ENCODE data around the gene BIRC2. TPM values are rescaled to one million over a fixed set of nuclear protein-coding genes. Genes with fewer than 3 reads are reported as not detected.

The BIRC2 gene
- total RNA-seq, 2 experiments from 2014 or later, result 31.6 to 33.7 TPM

- POLR2A ChIA-PET, result no interaction called here
Observed at GRCh38 chr11:102390667-102391465, 43.9 kb downstream of the BIRC2 start.

GRCh38 chr11:102391549-102392237, 44.7 kb downstream of the BIRC2 start:
- ChIA-PET CTCF (interaction anchor here (0.7 to 2.1 kb wide), 6 partner anchors 31 to 274 kb away, joined by 3 to 10 read pairs (median 4); no protein-coding TSS in a partner anchor), POLR2A (no interaction called here)

More at GRCh38 chr11:102390667-102391465, 43.9 kb downstream of the BIRC2 start:
- CTCF ChIA-PET, result interaction anchor here (0.7 to 2.1 kb wide), 22 partner anchors 9 to 275 kb away, joined by 3 to 10 read pairs (median 4); no protein-coding TSS in a partner anchor

DNA sequence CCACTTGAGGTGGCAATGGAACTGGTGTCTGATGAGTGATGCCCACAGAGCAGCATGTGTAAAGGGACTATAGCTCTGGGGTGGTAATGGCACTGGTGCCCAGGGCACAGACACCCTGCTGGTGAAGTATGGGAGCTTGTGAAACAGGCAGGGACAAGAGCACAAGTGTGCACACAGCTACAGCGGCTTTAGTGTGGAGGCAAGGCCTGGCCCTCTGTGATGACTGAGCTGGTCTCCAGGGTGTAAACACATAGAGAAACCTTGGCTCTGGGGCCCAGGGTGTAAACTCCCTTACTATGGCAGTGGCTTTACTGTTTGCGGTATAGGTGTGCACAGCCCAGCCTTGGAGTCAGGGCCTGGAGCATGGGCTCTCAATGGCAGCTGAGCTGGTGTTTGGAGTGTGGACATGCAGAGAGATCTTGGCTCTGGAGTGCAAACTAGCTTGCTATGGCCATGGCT, 46.3 kb downstream of the BIRC2 start:
- POLR2A ChIA-PET, result no interaction called here
- CTCF ChIA-PET, result interaction anchor here (0.9 kb wide), 1 partner anchor 52 kb away, joined by 3 read pairs; no protein-coding TSS in a partner anchor

DNA sequence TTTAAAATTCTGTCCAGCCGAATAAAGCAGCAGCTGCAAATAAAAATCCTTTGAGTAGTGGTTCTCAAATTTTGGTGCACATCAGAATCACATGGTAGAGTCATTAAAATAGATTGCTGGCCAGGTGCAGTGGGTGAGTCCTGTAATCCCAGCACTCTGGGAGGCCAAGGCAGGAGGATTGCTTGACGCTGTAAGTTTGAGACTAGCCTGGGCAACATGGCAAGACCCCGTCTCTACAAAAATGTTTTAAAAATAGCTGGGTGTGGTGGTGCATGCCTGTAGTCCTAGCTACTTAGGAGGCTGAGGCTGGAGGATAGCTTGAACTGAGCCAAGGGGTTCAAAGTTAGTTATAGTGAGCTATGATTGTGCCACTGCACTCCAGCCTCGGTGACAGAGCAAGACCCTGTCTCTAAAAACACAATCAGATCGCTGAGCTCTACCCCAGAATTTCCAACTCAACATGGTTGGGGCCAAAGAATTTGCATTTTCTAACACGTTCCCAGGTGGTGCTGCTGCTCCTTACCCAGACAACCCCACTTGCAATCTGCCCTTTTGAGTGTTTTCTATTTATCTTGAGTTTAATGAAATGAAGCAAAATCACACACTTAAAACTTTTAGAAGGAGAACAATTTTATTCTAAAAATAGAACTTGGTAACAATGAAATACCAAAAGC, 48.8 kb downstream of the BIRC2 start:
- POLR2A ChIA-PET, result no interaction called here
- CTCF ChIA-PET, result interaction anchor here (1.7 kb wide), 1 partner anchor 100 kb away, joined by 4 read pairs; no protein-coding TSS in a partner anchor

DNA sequence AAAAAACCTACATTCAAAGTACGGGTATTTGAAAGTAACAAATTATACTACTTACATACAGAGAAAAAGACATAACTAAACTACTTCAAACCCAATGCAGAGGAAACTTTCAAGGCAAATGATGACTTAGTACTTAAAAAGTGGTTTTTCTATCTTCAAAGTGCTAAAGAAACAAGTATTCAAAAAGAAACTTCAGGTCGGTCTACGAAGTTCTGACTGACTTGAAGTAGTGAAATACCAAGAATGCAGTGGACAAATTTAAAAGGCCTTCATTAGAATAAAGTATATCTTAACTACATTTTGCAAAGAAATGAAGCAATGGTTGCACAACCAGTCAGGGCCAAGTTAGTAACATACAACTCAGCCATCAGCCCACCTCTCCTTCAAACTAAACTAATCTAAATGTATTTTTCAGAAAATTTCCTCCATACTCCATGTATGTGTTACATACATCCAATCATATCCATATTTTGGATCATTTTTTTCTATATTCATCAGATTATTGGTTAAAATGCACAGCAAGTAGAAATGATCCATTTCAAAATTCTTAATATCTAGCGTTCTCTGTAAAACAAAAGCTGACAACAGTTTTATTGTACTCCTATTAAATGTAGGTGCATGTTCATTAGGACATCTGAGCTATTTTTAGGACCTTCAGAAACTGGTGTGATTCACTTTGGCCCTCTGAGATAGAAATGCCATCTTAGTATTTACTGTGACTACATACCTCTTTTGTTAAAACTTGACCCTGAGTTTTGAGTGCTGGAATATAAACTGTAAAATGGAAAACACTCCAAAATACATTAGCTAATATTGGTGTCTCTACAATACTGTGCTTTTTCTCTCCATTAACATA, 49.9 kb downstream of the BIRC2 start:
- CTCF ChIA-PET, result interaction anchor here (0.6 to 1.7 kb wide), 2 partner anchors 17 to 99 kb away, joined by 3 to 4 read pairs; no protein-coding TSS in a partner anchor
- POLR2A ChIA-PET, result no interaction called here

DNA sequence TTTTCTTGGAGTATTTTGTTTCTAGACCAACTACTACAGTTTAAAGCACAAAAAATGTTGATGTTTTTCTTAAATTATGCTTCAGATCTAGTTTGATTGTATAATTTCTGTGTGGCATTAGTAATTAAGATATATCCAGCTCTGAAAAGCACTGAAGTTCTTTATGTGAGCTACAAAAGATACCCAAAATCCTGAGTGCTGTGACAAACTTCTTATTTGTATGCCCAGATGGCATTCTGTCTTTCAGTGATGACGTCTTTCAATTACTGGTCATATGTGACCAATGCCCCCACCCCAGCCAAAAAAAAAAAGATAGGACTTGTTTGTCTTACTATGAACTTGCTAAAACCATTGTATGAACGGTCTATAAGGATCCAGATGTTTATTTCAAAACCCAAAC, 51.3 kb downstream of the BIRC2 start:
- ChIA-PET POLR2A (no interaction called here), CTCF (interaction anchor here (0.6 kb wide), 1 partner anchor 22 kb away, joined by 3 read pairs; no protein-coding TSS in a partner anchor)

- POLR2A ChIA-PET, result no interaction called here
- CTCF ChIA-PET, result interaction anchor here (1.0 kb wide), 1 partner anchor 9 kb away, joined by 4 read pairs; no protein-coding TSS in a partner anchor
Observed at GRCh38 chr11:102399189-102399588, 52.2 kb downstream of the BIRC2 start.

GRCh38 chr11:102400603-102401002, 53.6 kb downstream of the BIRC2 start:
- ChIA-PET POLR2A (no interaction called here), CTCF (no interaction called here)

DNA sequence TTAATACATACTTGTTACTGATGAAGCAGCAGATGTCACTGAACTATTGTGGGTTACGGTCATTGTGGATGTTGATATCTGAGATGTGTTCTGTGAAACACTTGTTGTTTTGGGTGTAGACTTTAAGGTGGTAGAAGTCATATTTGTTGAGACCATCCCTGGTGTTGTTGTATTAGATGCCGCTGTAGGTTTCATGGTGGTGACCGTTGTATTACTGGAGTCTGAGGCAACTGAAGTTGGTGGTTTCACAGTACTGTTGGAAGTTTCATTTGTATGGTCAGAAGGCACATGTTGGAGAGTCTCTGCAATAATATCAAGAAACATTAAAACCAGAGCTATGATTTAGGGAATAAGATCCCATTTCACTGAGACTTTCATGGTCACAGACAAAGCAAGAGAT, 54.9 kb downstream of the BIRC2 start:
- CTCF ChIA-PET, result interaction anchor here (0.7 kb wide), 1 partner anchor 11 kb away, joined by 4 read pairs; no protein-coding TSS in a partner anchor
- POLR2A ChIA-PET, result no interaction called here

DNA sequence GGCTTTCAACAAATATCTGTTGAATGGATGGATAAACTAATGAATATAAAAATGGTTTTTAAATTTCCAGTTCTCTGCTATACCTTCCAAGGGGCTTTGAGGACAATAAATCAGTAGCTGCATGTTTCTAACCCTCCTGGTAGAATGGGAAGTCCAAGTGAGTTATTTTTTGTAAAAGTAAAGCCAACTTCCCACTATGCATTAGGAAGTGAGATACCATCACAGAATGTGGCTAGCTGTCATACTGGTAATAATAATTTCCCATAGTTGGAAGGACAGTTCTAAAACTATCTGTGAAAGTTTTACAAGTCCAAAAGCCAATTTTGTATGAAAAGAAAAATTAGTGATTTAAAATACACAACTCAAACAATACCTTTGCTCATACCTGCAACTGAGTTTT, 55.5 kb downstream of the BIRC2 start:
- ChIA-PET CTCF (interaction anchor here (1.3 kb wide), 1 partner anchor 12 kb away, joined by 4 read pairs; no protein-coding TSS in a partner anchor), POLR2A (no interaction called here)

- POLR2A ChIA-PET, result no interaction called here
- CTCF ChIA-PET, result no interaction called here
Observed at GRCh38 chr11:102405501-102405900, 58.5 kb downstream of the BIRC2 start.

- ChIA-PET CTCF (interaction anchor here (1.5 kb wide), 1 partner anchor 16 kb away, joined by 6 read pairs; no protein-coding TSS in a partner anchor), POLR2A (no interaction called here)
Observed at GRCh38 chr11:102406099-102406498, 59.1 kb downstream of the BIRC2 start.

DNA sequence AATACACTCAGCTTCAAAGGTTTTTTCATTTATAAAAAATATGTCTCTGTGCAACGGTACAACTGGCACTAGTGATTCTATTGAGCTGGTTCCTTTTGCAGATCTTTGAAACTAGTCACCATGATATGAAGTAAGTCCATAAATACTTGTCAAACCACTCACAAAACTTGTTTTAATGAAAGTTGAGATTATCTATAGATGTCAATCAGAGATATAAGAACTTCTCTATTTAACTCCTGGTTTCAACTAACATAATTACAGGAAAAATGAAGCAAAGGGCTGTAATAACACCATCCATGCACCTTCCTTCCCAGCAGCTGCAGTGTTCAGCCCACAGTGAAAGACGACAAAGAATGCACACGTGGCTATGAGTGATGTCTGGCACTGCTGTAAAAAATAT, 60.9 kb downstream of the BIRC2 start:
- ChIA-PET CTCF (interaction anchor here (0.7 to 1.5 kb wide), 3 partner anchors 18 to 206 kb away, joined by 3 to 6 read pairs (median 3); no protein-coding TSS in a partner anchor), POLR2A (no interaction called here)

DNA sequence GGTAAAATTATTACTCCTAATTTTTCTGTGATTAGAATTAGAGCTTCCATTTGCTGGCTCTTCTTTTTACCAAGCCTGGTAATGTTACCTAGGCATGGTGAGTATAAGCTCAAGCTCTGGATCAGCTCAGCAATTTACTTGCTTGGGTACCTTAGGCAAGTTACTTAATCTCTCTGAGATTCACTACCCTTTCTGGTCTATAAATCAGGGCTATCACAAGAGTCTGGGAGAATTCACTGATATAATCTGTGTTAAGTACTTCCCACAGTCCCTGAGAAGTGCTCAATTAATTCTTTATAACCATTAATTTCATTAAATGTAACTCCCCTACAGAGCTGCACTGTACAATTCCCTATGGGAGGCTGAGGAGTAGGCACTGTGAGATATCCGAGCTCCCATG, 61.3 kb downstream of the BIRC2 start:
- ChIA-PET POLR2A (no interaction called here), CTCF (interaction anchor here (0.7 to 1.0 kb wide), 2 partner anchors 120 to 205 kb away, joined by 3 read pairs; no protein-coding TSS in a partner anchor)

GRCh38 chr11:102410382-102410784, 63.4 kb downstream of the BIRC2 start:
- ChIA-PET CTCF (no interaction called here), POLR2A (no interaction called here)

DNA sequence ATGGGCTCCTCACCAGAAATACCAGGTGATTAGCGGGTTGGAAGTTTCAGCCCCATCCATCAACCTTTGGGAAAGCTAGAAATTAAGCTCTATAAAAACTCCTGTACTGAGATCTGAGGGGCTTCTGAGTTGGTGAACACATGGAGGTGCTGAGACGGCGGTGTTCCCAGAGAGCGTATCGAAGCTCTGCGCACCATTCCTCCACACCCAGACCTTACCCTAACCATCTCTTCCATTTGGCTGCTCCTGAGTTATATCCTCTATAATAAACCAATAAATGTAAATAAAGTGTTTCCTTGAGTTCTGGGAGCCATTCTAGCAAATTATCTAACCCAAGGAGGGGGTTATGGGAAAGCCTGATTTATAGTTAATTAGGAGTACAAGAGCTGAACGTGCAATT, 64.1 kb downstream of the BIRC2 start:
- POLR2A ChIA-PET, result no interaction called here

DNA sequence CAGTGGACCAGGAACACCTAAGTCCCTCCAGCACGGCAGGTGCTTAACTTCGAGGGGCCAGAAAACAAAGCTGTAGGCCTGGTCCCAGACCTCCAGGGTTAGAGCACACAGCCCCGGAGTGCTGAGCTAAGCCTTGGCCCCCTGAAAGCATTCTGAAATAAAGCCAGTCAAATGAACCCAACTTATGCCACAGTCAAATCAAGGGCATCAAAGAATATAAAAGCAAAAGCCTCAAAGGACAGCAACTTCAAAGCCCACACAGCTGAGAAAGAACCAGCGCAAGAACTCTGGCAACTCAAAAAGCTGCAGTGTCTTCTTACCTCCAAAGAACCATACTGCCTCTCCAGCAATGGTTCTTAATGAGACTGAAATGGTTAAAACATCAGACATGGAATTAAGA, 66.5 kb downstream of the BIRC2 start:
- CTCF ChIA-PET, result interaction anchor here (0.8 kb wide), 1 partner anchor 16 kb away, joined by 3 read pairs; no protein-coding TSS in a partner anchor
- POLR2A ChIA-PET, result no interaction called here

More for the DNA sequence above, 64.1 kb downstream of the BIRC2 start:
- CTCF ChIA-PET, result interaction anchor here (1.2 kb wide), 1 partner anchor 19 kb away, joined by 3 read pairs; no protein-coding TSS in a partner anchor

DNA sequence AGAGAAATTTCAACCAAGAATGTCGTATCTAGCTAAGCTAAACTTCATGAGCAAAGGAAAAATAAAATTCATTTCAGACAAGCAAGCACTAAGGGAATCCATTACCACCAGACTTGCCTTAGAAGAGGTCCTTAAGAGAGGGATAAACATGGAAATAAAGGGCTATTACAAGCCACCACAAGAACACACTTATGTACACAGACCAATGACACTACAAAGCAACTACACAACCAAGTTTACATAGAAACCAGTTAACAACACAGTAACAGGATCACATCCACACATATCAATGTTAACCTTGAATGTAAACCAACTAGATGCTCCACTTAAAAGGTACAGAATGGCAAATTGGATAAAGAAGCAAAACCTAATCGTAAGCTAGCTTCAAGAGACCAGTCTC, 67.5 kb downstream of the BIRC2 start:
- CTCF ChIA-PET, result no interaction called here

More for the DNA sequence above, 67.5 kb downstream of the BIRC2 start:
- POLR2A ChIA-PET, result no interaction called here

Data from activated CD8-positive, alpha-beta memory T cell treated with anti-CD3 and anti-CD28 coated beads for 36 hours (primary cell).